A673 (cell line): Measurements from ENCODE around the gene CLEC16A. TPM values are rescaled to one million over a fixed set of nuclear protein-coding genes. Genes with fewer than 3 reads are reported as not detected.

ENCODE experiments used
- BruUV-seq: library from RNA; stranded (reverse); fragments of 400-500 nt; replicated peaks from 2 replicates; lab custom pipeline; 2021; lab: Mats Ljungman, UMichigan
- CTCF ChIA-PET: fragments of 300-600 bp; sonication (Branson Sonifier 250); formaldehyde crosslinking; loops from one replicate; lab custom pipeline; 2022; ENCODE audit warnings: antibody characterized with exemption; lab: Charles Lee
- POLR2A ChIA-PET: fragments of 300-600 bp; sonication (Branson Sonifier 250); formaldehyde crosslinking; loops from one replicate; lab custom pipeline; 2022; ENCODE audit warnings: antibody characterized with exemption; ENCODE audit not compliant: low non-redundant PET; lab: Charles Lee
- DNase-seq: peaks from one replicate; pipeline ENCODE4 v3.0.0-alpha.2; 2015; ENCODE audit warnings: low spot score
- H3K27ac ChIP-seq: fragments of 200-600 bp; sonication (generic); 2 replicates; pipeline ENCODE4 v1.5.1; 2016; ENCODE audit warnings: mixed run types, low read depth, mild to moderate bottlenecking, mixed read lengths, antibody characterized with exemption, low read length; ENCODE audit not compliant: poor library complexity, severe bottlenecking
- H3K27me3 ChIP-seq: fragments of 200-600 bp; sonication (generic); replicated peaks from 2 replicates; pipeline ENCODE4 v1.6.1; 2017; ENCODE audit warnings: mixed run types, low read depth, mild to moderate bottlenecking, mixed read lengths, antibody characterized with exemption, low read length; ENCODE audit not compliant: insufficient read depth, poor library complexity
- H3K36me3 ChIP-seq: fragments of 200-600 bp; sonication (generic); 2 replicates; pipeline ENCODE4 v1.6.1; 2016; ENCODE audit warnings: mixed run types, mild to moderate bottlenecking, mixed read lengths, antibody characterized with exemption, low read length; ENCODE audit not compliant: insufficient read depth, poor library complexity, severe bottlenecking
- H3K4me1 ChIP-seq: fragments of 200-600 bp; sonication (generic); 2 replicates; pipeline ENCODE4 v1.6.1; 2017; ENCODE audit warnings: mixed run types, mild to moderate bottlenecking, mixed read lengths, antibody characterized with exemption, low read length; ENCODE audit not compliant: insufficient read depth, poor library complexity, severe bottlenecking
- H3K4me3 ChIP-seq: fragments of 200-600 bp; sonication (generic); 2 replicates; pipeline ENCODE4 v1.5.1; 2016; ENCODE audit warnings: low read depth, mixed run types, mild to moderate bottlenecking, mixed read lengths, low read length; ENCODE audit not compliant: poor library complexity, severe bottlenecking
- H3K9me3 ChIP-seq: fragments of 200-600 bp; sonication (generic); 2 replicates; pipeline ENCODE4 v1.6.1; 2016; ENCODE audit warnings: mixed run types, low read depth, mild to moderate bottlenecking, mixed read lengths, antibody characterized with exemption, low read length; ENCODE audit not compliant: poor library complexity, severe bottlenecking
- EZH2 ChIP-seq: fragments of 200-600 bp; sonication (generic); IDR thresholded peaks from 2 replicates; pipeline ENCODE4 v1.6.1; 2017; ENCODE audit warnings: borderline replicate concordance, low read depth, mild to moderate bottlenecking, mixed read lengths, antibody characterized with exemption, low read length; ENCODE audit not compliant: poor library complexity, severe bottlenecking
- intact Hi-C: fragments of 100-400 bp; cut with micrococcal nuclease; formaldehyde crosslinking; loops from one replicate; pipeline ENCODE4 v1.10.0; 2022; ENCODE audit not compliant: unreplicated experiment
- total RNA-seq: library from RNA; stranded (reverse); gene quantifications from 2 replicates; pipeline ENCODE4 v1.2.3, GENCODE V29; 2021
- TF ChIP-seq, protein P1 (sequence below): fragments of 300-800, 200-600 bp; sonication (generic); conservative IDR thresholded peaks from 2 replicates; pipeline ENCODE4 v1.5.1; 2017; ENCODE audit warnings: low read depth, mild to moderate bottlenecking, antibody characterized with exemption, low read length, moderate library complexity, mixed read lengths

Gene CLEC16A
- total RNA-seq, 1 experiment from 2014 or later, result 23.4 TPM

DNA sequence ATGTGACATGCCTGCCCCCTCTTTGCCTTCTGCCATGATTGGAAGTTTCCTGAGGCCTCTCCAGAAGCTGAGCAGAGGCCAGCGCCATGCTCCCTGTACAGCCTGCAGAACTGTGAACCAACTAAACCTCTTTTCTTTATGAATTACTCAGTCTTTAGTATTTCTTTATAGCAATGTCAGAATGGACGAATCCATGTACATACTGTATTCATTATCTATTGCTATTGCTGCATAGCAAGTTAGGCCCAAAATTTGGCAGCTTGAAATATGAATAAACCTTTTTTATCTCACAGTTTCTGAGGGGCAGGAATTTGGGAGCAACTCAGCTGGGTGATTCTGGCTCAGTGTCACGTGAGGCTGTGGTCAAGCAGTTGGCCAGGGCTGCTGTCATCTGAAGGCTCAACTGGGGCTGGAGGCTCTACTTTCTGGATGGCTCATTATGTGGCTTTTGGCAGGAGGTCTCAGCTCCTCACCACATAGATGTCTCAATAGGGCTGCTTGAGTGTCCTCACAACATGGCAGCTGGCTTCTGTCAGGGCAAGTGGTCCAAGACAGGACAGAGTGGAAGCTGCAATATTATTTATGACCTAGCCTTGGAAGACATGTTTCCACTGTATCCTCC, 271.7 kb downstream of the CLEC16A start:
- TF ChIP-seq, protein P1, sequence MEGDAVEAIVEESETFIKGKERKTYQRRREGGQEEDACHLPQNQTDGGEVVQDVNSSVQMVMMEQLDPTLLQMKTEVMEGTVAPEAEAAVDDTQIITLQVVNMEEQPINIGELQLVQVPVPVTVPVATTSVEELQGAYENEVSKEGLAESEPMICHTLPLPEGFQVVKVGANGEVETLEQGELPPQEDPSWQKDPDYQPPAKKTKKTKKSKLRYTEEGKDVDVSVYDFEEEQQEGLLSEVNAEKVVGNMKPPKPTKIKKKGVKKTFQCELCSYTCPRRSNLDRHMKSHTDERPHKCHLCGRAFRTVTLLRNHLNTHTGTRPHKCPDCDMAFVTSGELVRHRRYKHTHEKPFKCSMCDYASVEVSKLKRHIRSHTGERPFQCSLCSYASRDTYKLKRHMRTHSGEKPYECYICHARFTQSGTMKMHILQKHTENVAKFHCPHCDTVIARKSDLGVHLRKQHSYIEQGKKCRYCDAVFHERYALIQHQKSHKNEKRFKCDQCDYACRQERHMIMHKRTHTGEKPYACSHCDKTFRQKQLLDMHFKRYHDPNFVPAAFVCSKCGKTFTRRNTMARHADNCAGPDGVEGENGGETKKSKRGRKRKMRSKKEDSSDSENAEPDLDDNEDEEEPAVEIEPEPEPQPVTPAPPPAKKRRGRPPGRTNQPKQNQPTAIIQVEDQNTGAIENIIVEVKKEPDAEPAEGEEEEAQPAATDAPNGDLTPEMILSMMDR, result no peak
- TF ChIP-seq EZH2, result no peak
- BruUV-seq, result no TSS peak
- Histone ChIP-seq H3K27me3 (no peaks in the 10 kb centered on the region), H3K9me3 (peaks cover 11% of the 10 kb centered on the region), H3K36me3 (no peaks in the 10 kb centered on the region), H3K4me1 (no peaks in the 10 kb centered on the region), H3K27ac (no peak overlapping the region), H3K4me3 (no peak overlapping the region)
- DNase-seq, result no peak
- intact Hi-C loops, result no loop called here
- ChIA-PET POLR2A (no interaction called here), CTCF (no interaction called here)

DNA sequence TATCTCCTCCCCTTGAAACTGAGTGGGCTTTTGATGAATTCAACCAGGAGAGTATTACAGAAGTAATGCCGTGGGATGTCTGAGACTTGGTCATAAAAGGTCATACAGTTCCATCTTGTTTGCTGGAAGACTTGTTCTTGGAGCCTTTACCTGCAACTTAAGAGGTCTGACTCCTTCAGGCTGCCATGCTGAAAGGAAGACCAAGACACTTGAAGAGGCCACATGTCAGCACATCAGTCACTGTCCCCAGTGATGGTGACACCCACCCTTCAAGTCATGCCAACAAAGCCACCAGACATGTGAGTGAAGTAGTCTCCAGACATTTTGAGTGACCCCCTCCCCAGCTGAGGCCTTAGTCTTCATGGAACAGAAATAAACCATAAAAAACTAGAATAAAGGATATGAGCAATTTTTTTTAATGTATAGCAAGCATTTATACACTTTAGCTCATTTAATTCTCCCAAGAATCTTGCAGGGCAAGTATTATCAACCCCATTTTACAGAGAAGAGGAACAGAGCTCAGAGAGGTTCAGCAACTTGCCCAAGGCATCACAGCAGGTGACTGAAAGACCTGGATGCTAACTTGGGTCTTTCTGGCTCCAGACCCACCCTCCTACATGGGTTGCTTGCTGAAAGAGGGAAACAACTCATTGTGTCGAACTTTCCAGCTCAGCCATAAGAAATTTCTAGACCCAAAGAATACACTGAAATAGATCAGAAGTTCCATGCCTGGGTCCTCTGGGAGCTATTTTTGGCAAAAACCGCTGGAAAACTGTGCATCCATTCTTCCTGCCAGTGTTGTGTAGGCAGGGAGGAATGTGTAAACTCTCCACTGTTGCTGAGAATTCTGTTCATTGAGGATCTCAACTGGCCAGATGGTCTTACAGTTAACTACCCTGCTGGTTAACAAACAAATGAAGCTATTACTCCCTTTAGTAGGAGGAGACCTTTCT, 273.6 kb downstream of the CLEC16A start:
- no peaks in the 10 kb centered on the region for H3K4me1 ChIP-seq
- TF ChIP-seq, protein P1, result no peak
- no peak for TF ChIP-seq EZH2
- peaks cover 11% of the 10 kb centered on the region for H3K9me3 ChIP-seq
- no peak overlapping the region for H3K4me3 ChIP-seq
- intact Hi-C loops, result no loop called here
- ChIA-PET POLR2A (interaction anchor here (0.6 kb wide), 1 partner anchor 61 kb away, joined by 9 read pairs; no protein-coding TSS in a partner anchor), CTCF (interaction anchor here (0.7 kb wide), 1 partner anchor 111 kb away, joined by 3 read pairs; no protein-coding TSS in a partner anchor)
- no peak overlapping the region for H3K27ac ChIP-seq
- no TSS peak for BruUV-seq
- no peaks in the 10 kb centered on the region for H3K36me3 ChIP-seq
- no peak for DNase-seq
- no peaks in the 10 kb centered on the region for H3K27me3 ChIP-seq

DNA sequence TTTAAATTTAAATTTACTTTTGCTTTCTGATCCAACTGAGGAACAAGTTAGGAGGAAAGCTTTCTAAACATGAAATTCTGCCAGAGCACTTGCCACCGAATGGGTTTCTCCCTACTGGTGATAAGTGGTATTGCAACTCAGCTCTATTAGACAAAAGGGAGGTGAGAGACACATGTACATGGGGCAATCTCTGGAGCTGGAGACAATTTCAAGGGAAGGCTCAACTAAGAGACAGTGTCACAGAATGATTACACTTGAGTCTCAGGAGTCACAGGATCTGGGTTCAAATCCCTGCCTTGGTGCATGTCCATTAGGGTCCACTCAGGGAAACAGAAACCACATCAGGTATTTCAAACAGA, 274.2 kb downstream of the CLEC16A start:
- Histone ChIP-seq H3K27ac (no peak overlapping the region), H3K4me1 (no peaks in the 10 kb centered on the region), H3K9me3 (peaks cover 11% of the 10 kb centered on the region), H3K4me3 (no peak overlapping the region), H3K27me3 (no peaks in the 10 kb centered on the region), H3K36me3 (no peaks in the 10 kb centered on the region)
- CTCF ChIA-PET, result no interaction called here
- intact Hi-C loops, result no loop called here
- DNase-seq, result peak; percentile 23
- no TSS peak for BruUV-seq
- POLR2A ChIA-PET, result interaction anchor here (0.6 kb wide), 1 partner anchor 62 kb away, joined by 9 read pairs; no protein-coding TSS in a partner anchor
- TF ChIP-seq, protein P1, result peak; percentile 61
- TF ChIP-seq EZH2, result no peak
